Inferior parietal cortex (tissue), 1 donor: Measurements from ENCODE around the gene WNT7B.

Experiments used
- DNase-seq: peaks from one replicate; pipeline ENCODE4 v3.0.0-alpha.2; 2016; ENCODE audit errors: extremely low spot score

The WNT7B gene

GRCh38 chr22:45872659-45873263 is 104.2 kb downstream of the WNT7B start:
- DNase-seq = no peak

- no peak for DNase-seq
Measured at GRCh38 chr22:45871721-45872120, 105.2 kb downstream of the WNT7B start.
